ENCODE measurements around the gene APBA1. TPM values are rescaled to one million over a fixed set of nuclear protein-coding genes. Genes with fewer than 3 reads are reported as not detected.

Gene APBA1
- total and polyA plus RNA-seq, 7 donors = 0.23 to 4.2 (median 0.81) TPM

DNA sequence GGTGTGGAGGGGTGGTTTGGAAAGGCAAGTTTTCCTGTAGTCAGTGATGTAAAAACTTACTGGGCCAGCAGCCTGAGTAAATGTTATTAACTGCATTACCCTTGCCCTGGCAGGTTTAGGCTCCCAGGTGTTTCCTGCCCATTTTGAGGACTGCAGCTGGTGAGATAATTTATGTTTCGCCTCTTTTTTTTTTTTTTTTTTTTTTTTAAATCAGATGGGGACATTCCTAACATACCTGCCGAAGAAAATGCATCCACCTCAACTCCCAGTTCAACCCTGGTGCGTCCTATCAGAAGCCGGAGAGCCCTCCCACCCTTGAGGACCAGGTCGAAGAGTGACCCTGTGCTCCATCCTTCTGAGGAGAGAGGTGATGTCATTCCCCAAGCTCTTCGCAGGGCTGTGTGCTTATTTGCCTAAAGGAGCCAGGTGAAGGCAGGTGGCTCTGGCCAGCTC is 286.6 kb downstream of the APBA1 start:
- 54 to 67% (median 58%) methylated on average over 6 of the region's 6 CpGs for WGBS, 3 donors
- ATAC-seq = no peak
- TF ChIP-seq, protein P1, sequence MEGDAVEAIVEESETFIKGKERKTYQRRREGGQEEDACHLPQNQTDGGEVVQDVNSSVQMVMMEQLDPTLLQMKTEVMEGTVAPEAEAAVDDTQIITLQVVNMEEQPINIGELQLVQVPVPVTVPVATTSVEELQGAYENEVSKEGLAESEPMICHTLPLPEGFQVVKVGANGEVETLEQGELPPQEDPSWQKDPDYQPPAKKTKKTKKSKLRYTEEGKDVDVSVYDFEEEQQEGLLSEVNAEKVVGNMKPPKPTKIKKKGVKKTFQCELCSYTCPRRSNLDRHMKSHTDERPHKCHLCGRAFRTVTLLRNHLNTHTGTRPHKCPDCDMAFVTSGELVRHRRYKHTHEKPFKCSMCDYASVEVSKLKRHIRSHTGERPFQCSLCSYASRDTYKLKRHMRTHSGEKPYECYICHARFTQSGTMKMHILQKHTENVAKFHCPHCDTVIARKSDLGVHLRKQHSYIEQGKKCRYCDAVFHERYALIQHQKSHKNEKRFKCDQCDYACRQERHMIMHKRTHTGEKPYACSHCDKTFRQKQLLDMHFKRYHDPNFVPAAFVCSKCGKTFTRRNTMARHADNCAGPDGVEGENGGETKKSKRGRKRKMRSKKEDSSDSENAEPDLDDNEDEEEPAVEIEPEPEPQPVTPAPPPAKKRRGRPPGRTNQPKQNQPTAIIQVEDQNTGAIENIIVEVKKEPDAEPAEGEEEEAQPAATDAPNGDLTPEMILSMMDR (IDR thresholded peaks at IDR 0.05) = no peak
- intact Hi-C loops (cut with DNase I) = loop anchor here in 1 of 2 donors (5.0 kb wide), 1 partner anchor 153 kb away; no protein-coding TSS in a partner anchor
- peak overlapping the region; percentile 68 for H3K27ac ChIP-seq
- H3K4me1 ChIP-seq = peaks cover 61% of the 10 kb centered on the region
- peaks cover 0 to 27% of the 10 kb centered on the region in 2 donors for H3K36me3 ChIP-seq (ENCODE audit: insufficient read depth in 1 of 2, low read depth in 1 of 2)
- no peak overlapping the region for H3K4me3 ChIP-seq
- H3K27me3 ChIP-seq (ENCODE audit: insufficient read depth in 3 of 3, low read length in 2 of 3) = no peaks in the 10 kb centered on the region
- no peak for DNase-seq
- H3K9me3 ChIP-seq = no peaks in the 10 kb centered on the region

DNA sequence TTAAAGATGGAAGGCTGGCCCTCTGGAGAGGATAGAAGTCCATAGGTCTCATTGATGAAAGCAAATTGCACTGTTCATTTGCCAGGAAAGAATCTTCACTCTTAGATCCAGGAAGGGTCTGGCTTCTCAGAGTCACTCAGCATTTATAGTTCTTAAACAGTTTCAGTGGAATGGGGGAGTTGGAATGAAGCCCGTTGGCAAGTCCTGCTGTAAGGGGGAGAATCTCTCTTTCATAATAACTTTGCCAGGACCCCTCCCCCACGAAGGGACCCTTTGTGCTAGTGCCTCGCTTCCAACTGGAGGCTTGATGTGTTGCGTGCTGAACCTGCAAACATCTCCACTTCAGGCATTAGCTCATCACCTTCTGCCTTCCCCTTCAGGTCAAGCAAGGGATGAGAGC is 290.0 kb downstream of the APBA1 start:
- peak overlapping the region; percentile 96 for H3K27ac ChIP-seq
- no peak overlapping the region for H3K4me3 ChIP-seq
- H3K27me3 ChIP-seq (ENCODE audit: insufficient read depth in 3 of 3, low read length in 2 of 3) = no peaks in the 10 kb centered on the region
- intact Hi-C loops (cut with DNase I) = no loop called here
- ATAC-seq (no peak), DNase-seq (no peak)
- TF ChIP-seq, protein P1 (IDR thresholded peaks at IDR 0.05) = no peak
- peaks cover 0 to 21% of the 10 kb centered on the region in 2 donors for H3K36me3 ChIP-seq (ENCODE audit: insufficient read depth in 1 of 2, low read depth in 1 of 2)
- H3K9me3 ChIP-seq = no peaks in the 10 kb centered on the region
- 60 to 73% (median 67%) methylated on average over 4 of the region's 4 CpGs for WGBS, 3 donors
- H3K4me1 ChIP-seq = peaks cover 61% of the 10 kb centered on the region

DNA sequence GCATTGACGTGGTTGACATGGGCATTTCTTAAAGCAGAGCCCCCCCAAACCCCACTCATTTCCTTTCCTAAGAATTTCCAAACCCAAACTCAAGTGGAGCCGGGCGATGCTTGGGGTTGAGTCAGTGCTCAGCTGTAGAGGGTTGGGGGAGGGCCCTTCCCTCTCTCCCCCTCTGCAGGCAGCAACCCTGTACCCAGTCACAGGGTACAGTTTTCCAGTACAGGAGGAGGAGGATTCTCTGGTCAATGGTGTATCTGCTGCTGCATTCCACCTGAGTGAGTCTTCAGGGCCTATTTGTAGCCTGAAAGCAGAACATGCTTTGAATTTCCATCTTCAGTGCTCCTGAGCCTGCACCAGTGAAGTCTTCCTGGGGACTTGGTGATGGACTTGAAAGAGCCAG is 291.4 kb downstream of the APBA1 start:
- 73 to 95% (median 81%) methylated on average over 3 of the region's 3 CpGs for WGBS, 3 donors
- Histone ChIP-seq H3K9me3 (no peaks in the 10 kb centered on the region), H3K27ac (peak overlapping the region; percentile 96), H3K4me1 (peaks cover 61% of the 10 kb centered on the region), H3K4me3 (peak overlapping the region; percentile 44), H3K36me3 (ENCODE audit: insufficient read depth in 1 of 2, low read depth in 1 of 2) (peaks cover 0 to 16% of the 10 kb centered on the region in 2 donors), H3K27me3 (ENCODE audit: insufficient read depth in 3 of 3, low read length in 2 of 3) (no peaks in the 10 kb centered on the region)
- peak; percentile 37 to 70 for DNase-seq
- intact Hi-C loops (cut with DNase I) = no loop called here
- TF ChIP-seq, protein P1 (IDR thresholded peaks at IDR 0.05) = no peak
- peak; percentile 79 to 88 (median 82) for ATAC-seq

DNA sequence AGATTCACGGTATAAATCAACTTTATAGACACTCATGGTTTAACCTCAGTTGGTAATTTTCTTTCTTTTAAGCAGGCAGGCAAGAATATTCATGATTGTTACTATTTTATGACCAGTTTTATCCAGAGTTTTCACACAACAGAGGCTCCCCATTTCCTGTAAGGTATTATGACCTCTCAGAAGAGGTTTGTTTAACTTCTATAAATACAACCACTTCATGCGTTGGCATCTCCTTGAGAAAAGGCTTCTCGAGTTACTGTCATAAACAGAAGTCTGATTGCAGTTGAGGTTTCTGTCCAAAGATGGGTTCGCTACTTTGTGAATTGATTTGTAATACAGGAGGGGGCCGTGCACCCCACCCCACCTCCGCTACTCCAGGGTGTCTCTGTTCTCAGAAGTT is 291.9 kb downstream of the APBA1 start:
- H3K27me3 ChIP-seq (ENCODE audit: insufficient read depth in 3 of 3, low read length in 2 of 3) = no peaks in the 10 kb centered on the region
- no peaks in the 10 kb centered on the region for H3K9me3 ChIP-seq
- ATAC-seq = peak; percentile 40 to 78 (median 70)
- peaks cover 0 to 16% of the 10 kb centered on the region in 2 donors for H3K36me3 ChIP-seq (ENCODE audit: insufficient read depth in 1 of 2, low read depth in 1 of 2)
- TF ChIP-seq, protein P1 (IDR thresholded peaks at IDR 0.05) = no peak
- H3K4me1 ChIP-seq = peaks cover 63% of the 10 kb centered on the region
- intact Hi-C loops (cut with DNase I) = no loop called here
- H3K4me3 ChIP-seq = peak overlapping the region; percentile 44
- peak overlapping the region; percentile 96 for H3K27ac ChIP-seq
- no peak for DNase-seq
- WGBS, 3 donors = 34 to 55% (median 39%) methylated on average over 6 of the region's 6 CpGs

All from psoas muscle (tissue), 8 donors.